Measurements from ENCODE around the gene ME3. TPM values are rescaled to one million over a fixed set of nuclear protein-coding genes. Genes with fewer than 3 reads are reported as not detected.

Gene ME3
- total and polyA plus RNA-seq, 4 donors = 1.4 to 7.2 (median 2.3) TPM

DNA sequence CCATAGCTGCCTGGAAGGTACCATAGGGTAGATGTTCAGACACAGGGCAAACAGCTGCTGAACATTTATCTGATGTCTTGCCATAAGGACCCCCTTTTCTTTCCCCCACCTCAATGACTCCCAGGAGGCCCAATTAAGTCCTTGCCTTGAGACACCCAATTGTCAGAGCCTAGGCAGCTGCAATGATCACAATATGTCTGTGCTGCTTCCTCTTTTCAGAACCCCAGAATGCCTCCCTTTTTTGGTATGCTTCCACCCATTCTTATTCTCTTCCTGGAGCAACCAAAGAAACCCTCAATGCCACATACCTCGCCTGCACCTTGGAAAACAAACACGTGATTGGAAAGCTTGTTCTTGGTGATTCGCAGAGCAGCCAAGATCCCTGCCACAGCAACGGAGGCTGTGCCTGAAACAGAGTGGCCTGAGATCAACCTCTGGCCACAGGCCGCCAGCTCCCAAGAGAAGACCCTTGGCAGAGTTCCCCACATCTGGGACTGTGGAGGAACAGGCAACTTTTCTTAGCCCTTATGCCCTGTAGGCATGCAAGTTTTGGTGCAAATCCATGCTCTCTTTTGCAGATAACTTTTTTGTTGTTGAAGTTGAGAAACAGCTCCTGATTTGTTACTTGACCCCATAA lies 222.3 kb downstream of the ME3 start:
- Histone ChIP-seq H3K4me3 (ENCODE audit: low read depth in 1 of 3, low read length in 3 of 3) (no peak overlapping the region), H3K9ac (ENCODE audit: low read depth in 1 of 2, low read length in 2 of 2) (no peak overlapping the region), H3K9me3 (ENCODE audit: control insufficient read depth in 4 of 4, low read length in 3 of 4) (no peaks in the 10 kb centered on the region), H3K4me1 (ENCODE audit: control insufficient read depth in 4 of 4, insufficient read depth in 4 of 4, low read length in 3 of 4) (no peaks in the 10 kb centered on the region), H3K27me3 (ENCODE audit: control insufficient read depth in 4 of 4, insufficient read depth in 4 of 4, low read length in 3 of 4) (no peaks in the 10 kb centered on the region), H3K27ac (ENCODE audit: low read depth in 1 of 2, low read length in 2 of 2) (no peak overlapping the region), H3K36me3 (ENCODE audit: control insufficient read depth in 4 of 4, insufficient read depth in 3 of 4, low read depth in 1 of 4, low read length in 3 of 4) (no peaks in the 10 kb centered on the region)
- WGBS = 92% methylated on average over 5 of the region's 5 CpGs
- TF ChIP-seq FOXA2 (IDR thresholded peaks at IDR 0.05) = no peak
- no peak for TF ChIP-seq SP1 (IDR thresholded peaks at IDR 0.05)
- no peak for TF ChIP-seq HNF4A (conservative IDR thresholded peaks at IDR 0.05)
- TF ChIP-seq, protein P1, sequence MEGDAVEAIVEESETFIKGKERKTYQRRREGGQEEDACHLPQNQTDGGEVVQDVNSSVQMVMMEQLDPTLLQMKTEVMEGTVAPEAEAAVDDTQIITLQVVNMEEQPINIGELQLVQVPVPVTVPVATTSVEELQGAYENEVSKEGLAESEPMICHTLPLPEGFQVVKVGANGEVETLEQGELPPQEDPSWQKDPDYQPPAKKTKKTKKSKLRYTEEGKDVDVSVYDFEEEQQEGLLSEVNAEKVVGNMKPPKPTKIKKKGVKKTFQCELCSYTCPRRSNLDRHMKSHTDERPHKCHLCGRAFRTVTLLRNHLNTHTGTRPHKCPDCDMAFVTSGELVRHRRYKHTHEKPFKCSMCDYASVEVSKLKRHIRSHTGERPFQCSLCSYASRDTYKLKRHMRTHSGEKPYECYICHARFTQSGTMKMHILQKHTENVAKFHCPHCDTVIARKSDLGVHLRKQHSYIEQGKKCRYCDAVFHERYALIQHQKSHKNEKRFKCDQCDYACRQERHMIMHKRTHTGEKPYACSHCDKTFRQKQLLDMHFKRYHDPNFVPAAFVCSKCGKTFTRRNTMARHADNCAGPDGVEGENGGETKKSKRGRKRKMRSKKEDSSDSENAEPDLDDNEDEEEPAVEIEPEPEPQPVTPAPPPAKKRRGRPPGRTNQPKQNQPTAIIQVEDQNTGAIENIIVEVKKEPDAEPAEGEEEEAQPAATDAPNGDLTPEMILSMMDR (IDR thresholded peaks at IDR 0.05; ENCODE audit: low read depth, low read length, missing input control) = no peak
- TF ChIP-seq YY1 (IDR thresholded peaks at IDR 0.05) = no peak
- TF ChIP-seq, protein P2, sequence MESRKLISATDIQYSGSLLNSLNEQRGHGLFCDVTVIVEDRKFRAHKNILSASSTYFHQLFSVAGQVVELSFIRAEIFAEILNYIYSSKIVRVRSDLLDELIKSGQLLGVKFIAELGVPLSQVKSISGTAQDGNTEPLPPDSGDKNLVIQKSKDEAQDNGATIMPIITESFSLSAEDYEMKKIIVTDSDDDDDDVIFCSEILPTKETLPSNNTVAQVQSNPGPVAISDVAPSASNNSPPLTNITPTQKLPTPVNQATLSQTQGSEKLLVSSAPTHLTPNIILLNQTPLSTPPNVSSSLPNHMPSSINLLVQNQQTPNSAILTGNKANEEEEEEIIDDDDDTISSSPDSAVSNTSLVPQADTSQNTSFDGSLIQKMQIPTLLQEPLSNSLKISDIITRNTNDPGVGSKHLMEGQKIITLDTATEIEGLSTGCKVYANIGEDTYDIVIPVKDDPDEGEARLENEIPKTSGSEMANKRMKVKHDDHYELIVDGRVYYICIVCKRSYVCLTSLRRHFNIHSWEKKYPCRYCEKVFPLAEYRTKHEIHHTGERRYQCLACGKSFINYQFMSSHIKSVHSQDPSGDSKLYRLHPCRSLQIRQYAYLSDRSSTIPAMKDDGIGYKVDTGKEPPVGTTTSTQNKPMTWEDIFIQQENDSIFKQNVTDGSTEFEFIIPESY (IDR thresholded peaks at IDR 0.05) = no peak
- TF ChIP-seq JUND (IDR thresholded peaks at IDR 0.05) = no peak
- no peak for TF ChIP-seq ATF3 (IDR thresholded peaks at IDR 0.05)
- TF ChIP-seq EGR1 (IDR thresholded peaks at IDR 0.05; ENCODE audit: low read depth in 2 of 2) = no peak
- no peak for TF ChIP-seq FOXA1 (IDR thresholded peaks at IDR 0.05)
- TF ChIP-seq TAF1 (conservative IDR thresholded peaks at IDR 0.05) = no peak
- TF ChIP-seq HNF4G (IDR thresholded peaks at IDR 0.05) = no peak
- TF ChIP-seq NR2F2 (IDR thresholded peaks at IDR 0.05) = no peak
- TF ChIP-seq RXRA (IDR thresholded peaks at IDR 0.05) = no peak
- TF ChIP-seq RAD21 (IDR thresholded peaks at IDR 0.05) = no peak
- TF ChIP-seq, protein P3, sequence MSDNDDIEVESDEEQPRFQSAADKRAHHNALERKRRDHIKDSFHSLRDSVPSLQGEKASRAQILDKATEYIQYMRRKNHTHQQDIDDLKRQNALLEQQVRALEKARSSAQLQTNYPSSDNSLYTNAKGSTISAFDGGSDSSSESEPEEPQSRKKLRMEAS (IDR thresholded peaks at IDR 0.05) = no peak
- TF ChIP-seq GABPA (IDR thresholded peaks at IDR 0.05 in 1 of 2, conservative IDR thresholded peaks at IDR 0.05 in 1 of 2) = no peak
- TF ChIP-seq, protein P4, sequence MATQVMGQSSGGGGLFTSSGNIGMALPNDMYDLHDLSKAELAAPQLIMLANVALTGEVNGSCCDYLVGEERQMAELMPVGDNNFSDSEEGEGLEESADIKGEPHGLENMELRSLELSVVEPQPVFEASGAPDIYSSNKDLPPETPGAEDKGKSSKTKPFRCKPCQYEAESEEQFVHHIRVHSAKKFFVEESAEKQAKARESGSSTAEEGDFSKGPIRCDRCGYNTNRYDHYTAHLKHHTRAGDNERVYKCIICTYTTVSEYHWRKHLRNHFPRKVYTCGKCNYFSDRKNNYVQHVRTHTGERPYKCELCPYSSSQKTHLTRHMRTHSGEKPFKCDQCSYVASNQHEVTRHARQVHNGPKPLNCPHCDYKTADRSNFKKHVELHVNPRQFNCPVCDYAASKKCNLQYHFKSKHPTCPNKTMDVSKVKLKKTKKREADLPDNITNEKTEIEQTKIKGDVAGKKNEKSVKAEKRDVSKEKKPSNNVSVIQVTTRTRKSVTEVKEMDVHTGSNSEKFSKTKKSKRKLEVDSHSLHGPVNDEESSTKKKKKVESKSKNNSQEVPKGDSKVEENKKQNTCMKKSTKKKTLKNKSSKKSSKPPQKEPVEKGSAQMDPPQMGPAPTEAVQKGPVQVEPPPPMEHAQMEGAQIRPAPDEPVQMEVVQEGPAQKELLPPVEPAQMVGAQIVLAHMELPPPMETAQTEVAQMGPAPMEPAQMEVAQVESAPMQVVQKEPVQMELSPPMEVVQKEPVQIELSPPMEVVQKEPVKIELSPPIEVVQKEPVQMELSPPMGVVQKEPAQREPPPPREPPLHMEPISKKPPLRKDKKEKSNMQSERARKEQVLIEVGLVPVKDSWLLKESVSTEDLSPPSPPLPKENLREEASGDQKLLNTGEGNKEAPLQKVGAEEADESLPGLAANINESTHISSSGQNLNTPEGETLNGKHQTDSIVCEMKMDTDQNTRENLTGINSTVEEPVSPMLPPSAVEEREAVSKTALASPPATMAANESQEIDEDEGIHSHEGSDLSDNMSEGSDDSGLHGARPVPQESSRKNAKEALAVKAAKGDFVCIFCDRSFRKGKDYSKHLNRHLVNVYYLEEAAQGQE (IDR thresholded peaks at IDR 0.05) = no peak
- DNase-seq (ENCODE audit: low spot score) = no peak

Data from liver (tissue), 9 donors.